ENCODE measurements around the gene OSBPL9. TPM values are rescaled to one million over a fixed set of nuclear protein-coding genes. Genes with fewer than 3 reads are reported as not detected.

The OSBPL9 gene
- total RNA-seq, 1 donor from 2014 or later: 55.8 TPM

DNA sequence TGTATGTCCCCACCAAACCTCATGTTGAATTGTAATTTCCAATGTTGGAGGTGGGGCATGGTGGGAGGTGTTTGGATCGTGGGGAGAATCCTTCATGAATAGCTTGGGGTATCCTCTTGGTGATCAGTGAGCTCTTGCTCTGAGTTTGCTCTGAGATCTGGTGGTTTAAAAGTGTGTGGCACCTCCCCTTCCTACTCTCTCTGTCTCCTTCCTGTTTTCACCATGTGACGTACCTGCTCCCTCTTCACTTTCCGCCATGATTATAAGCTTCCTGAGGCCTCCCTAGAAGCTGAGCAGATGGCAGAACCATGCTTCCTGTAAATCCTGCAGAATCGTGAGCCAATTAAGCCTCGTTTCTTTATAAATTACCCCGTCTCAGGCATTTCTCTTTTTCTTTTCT, 40.0 kb upstream of the OSBPL9 start:
- H3K27me3 ChIP-seq (ENCODE audit: low read depth): no peaks in the 10 kb centered on the region
- no peak overlapping the region for H3K27ac ChIP-seq (replicated peaks)
- H3K9me3 ChIP-seq (replicated peaks): no peaks in the 10 kb centered on the region
- TF ChIP-seq, protein P1, sequence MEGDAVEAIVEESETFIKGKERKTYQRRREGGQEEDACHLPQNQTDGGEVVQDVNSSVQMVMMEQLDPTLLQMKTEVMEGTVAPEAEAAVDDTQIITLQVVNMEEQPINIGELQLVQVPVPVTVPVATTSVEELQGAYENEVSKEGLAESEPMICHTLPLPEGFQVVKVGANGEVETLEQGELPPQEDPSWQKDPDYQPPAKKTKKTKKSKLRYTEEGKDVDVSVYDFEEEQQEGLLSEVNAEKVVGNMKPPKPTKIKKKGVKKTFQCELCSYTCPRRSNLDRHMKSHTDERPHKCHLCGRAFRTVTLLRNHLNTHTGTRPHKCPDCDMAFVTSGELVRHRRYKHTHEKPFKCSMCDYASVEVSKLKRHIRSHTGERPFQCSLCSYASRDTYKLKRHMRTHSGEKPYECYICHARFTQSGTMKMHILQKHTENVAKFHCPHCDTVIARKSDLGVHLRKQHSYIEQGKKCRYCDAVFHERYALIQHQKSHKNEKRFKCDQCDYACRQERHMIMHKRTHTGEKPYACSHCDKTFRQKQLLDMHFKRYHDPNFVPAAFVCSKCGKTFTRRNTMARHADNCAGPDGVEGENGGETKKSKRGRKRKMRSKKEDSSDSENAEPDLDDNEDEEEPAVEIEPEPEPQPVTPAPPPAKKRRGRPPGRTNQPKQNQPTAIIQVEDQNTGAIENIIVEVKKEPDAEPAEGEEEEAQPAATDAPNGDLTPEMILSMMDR (IDR thresholded peaks at IDR 0.05; ENCODE audit: borderline replicate concordance): no peak
- no peaks in the 10 kb centered on the region for H3K36me3 ChIP-seq
- H3K4me1 ChIP-seq: peaks cover 14% of the 10 kb centered on the region
- intact Hi-C loops (cut with micrococcal nuclease): no loop called here
- DNase-seq: no peak
- no peak overlapping the region for H3K4me3 ChIP-seq

DNA sequence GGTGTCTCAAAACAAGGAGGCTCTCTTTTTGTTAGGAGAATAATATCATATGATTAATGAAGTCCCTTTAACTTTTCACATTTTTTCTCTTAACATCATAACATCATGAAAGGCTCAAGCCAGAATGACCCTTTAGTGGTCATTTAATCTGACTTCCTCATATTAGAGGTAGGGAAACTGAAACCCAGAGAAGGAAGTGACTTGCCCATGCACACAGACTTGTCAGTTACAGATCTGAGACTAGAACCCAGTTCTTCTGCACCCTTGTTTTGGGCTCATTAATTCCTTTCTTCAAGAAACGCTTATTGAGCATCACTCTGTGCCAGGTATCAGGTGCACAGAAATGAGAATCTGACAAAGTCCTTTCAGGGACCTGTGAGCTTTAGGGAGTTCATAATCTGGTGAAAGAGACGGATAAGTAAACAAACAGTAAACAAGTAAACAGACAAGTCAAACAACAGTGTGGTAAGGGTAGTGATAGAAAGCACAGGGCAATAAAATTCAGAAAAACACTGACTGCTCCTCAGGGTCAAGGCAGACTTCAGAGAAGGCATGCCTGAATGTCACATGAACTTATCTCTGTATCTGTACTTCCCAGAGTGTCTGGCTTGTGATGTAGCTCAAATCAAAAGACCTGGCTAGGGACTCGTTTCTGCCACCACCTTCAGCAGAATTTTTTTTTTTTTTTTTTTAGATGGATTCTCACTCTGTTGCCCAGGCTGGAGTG, 38.3 kb upstream of the OSBPL9 start:
- no peaks in the 10 kb centered on the region for H3K9me3 ChIP-seq (replicated peaks)
- intact Hi-C loops (cut with micrococcal nuclease): no loop called here
- TF ChIP-seq, protein P1 (IDR thresholded peaks at IDR 0.05; ENCODE audit: borderline replicate concordance): no peak
- no peak for DNase-seq
- no peak overlapping the region for H3K4me3 ChIP-seq
- H3K27me3 ChIP-seq (ENCODE audit: low read depth): no peaks in the 10 kb centered on the region
- no peak overlapping the region for H3K27ac ChIP-seq (replicated peaks)
- no peaks in the 10 kb centered on the region for H3K36me3 ChIP-seq
- H3K4me1 ChIP-seq: peaks cover 15% of the 10 kb centered on the region

DNA sequence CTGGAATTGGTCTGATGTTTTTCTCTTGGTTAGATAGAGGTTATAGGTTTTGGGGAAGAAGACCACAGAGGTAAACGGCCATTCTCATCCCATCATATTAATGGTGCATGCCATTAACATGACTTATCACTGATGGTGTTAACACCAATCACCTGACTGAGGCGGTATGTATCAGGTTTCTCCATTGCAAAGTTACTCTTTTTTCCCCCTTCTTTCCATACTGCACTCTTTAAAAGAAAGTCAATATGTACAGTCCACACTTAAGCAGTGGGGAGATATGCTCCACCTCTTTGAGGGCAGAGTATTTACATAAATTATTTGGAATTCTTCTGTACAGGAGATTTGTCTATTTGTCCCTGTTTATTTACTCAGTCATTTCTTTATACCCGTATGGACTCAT, 35.7 kb upstream of the OSBPL9 start:
- TF ChIP-seq, protein P1 (IDR thresholded peaks at IDR 0.05; ENCODE audit: borderline replicate concordance): no peak
- Histone ChIP-seq H3K27ac (replicated peaks) (no peak overlapping the region), H3K4me3 (no peak overlapping the region), H3K36me3 (no peaks in the 10 kb centered on the region), H3K4me1 (peaks cover 22% of the 10 kb centered on the region), H3K27me3 (ENCODE audit: low read depth) (no peaks in the 10 kb centered on the region), H3K9me3 (replicated peaks) (no peaks in the 10 kb centered on the region)
- intact Hi-C loops (cut with micrococcal nuclease): no loop called here
- DNase-seq: no peak

DNA sequence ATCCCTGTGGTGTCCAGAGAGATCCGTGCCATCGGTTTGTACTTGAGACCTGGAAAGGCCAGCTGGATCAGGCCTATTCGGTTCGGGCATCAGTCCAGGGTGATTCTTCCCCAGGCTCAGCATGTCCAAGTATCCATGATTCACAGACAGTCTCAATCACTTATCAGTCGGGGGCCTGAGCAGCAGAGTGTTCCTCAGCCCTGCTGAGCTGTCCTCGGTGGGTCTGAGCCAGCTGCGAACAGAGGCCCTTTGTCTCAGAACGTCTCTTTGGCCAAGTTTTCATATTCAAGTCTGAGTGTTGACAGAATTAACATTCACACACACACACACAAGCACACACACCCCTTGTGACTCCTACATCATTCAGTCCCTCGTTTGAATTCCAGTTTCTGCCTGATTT, 33.4 kb upstream of the OSBPL9 start:
- peak; percentile 84 for DNase-seq
- H3K27me3 ChIP-seq (ENCODE audit: low read depth): no peaks in the 10 kb centered on the region
- no peaks in the 10 kb centered on the region for H3K36me3 ChIP-seq
- H3K4me1 ChIP-seq: peaks cover 22% of the 10 kb centered on the region
- no peak overlapping the region for H3K4me3 ChIP-seq
- no peaks in the 10 kb centered on the region for H3K9me3 ChIP-seq (replicated peaks)
- peak overlapping the region; percentile 70 for H3K27ac ChIP-seq (replicated peaks)
- intact Hi-C loops (cut with micrococcal nuclease): no loop called here
- TF ChIP-seq, protein P1 (IDR thresholded peaks at IDR 0.05; ENCODE audit: borderline replicate concordance): no peak

DNA sequence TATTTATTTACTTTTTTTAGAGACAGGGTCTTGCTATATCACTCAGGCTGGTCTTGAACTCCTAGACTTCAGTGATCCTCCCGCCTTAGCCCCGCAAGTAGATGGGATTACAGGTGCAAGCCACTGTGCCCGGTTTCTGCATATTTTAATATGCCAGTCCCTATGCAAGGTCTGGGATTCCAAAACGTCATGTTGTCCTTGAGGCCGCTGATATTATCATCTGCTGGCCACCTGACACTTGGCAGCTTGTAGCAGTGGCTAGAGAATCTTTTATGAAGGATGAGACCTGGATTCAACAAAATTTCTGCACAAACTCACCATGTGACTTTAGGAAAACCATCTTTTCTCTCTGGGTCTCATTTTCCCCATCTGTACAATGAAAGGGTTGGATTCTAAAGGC, 32.9 kb upstream of the OSBPL9 start:
- Histone ChIP-seq H3K4me3 (no peak overlapping the region), H3K27me3 (ENCODE audit: low read depth) (no peaks in the 10 kb centered on the region), H3K36me3 (no peaks in the 10 kb centered on the region), H3K27ac (replicated peaks) (peak overlapping the region; percentile 70), H3K9me3 (replicated peaks) (no peaks in the 10 kb centered on the region), H3K4me1 (peaks cover 17% of the 10 kb centered on the region)
- intact Hi-C loops (cut with micrococcal nuclease): no loop called here
- TF ChIP-seq, protein P1 (IDR thresholded peaks at IDR 0.05; ENCODE audit: borderline replicate concordance): no peak
- DNase-seq: no peak
